HG02588 (cell line): ENCODE data around the gene HBP1.
"Not testable (repeated sequence)": the region's sequence is repeated elsewhere in the genome, so short reads cannot be mapped to it uniquely, and the experiment has no call there.

Experiments used
- ATAC-seq: cut with Tn5 transposase; IDR thresholded peaks from one replicate; pipeline ENCODE4 v1.9.1; 2021; ENCODE audit warnings: mild to moderate bottlenecking, moderate library complexity; ENCODE audit not compliant: unreplicated experiment

The HBP1 gene

DNA sequence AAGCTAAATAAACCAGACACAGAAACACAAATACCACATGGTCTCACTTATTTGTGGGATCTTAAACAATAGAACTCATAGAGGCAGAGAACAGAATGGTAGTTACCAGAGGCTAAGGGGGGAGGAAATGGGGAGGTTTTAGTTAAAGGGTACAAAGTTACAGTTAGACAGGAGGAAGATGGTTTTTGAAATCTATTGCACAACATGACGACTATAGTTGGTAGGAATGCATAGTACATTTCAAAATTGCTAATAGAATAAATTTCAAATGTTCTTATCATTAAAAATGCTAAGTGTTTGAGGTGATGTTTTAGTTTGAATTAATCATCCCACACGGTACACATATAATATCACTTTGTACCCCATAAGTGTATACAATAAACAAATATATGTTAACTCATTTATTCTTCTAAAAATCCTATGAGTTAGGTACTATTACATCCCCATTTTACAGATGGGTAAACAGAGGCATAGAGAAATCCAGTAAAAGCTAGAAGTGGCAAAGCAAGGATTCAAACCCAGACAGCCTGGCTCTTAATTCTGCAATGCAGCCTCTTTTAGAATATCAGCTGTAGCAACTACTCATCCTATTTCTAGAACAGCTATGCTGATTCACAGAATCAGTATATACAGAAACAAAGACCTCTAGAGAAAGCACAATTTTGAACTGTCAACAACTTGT lies 50.9 kb downstream of the HBP1 start:
- ATAC-seq: no peak

DNA sequence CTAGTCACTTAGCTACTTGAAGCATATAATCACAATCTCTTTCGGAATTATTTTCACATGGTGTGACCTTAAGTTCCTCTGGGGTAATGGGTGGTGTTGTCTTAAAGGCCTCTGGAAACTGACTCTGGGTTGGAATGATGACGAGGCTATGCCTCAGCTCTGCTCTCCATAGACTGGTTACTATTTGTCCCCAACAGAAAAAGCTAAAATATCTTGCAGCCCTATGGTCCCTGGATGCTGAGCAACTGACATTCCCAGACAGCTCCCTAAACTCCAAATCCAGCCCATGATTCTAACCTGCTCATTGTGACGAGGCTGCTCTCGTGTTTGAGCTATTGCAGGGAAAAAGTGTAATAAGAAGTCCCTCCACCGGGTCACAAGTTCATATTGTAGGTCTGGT lies 51.6 kb downstream of the HBP1 start:
- no peak for ATAC-seq

- not testable (repeated sequence) for ATAC-seq
Observed at GRCh38 chr7:107220806-107221205, 52.0 kb downstream of the HBP1 start.

DNA sequence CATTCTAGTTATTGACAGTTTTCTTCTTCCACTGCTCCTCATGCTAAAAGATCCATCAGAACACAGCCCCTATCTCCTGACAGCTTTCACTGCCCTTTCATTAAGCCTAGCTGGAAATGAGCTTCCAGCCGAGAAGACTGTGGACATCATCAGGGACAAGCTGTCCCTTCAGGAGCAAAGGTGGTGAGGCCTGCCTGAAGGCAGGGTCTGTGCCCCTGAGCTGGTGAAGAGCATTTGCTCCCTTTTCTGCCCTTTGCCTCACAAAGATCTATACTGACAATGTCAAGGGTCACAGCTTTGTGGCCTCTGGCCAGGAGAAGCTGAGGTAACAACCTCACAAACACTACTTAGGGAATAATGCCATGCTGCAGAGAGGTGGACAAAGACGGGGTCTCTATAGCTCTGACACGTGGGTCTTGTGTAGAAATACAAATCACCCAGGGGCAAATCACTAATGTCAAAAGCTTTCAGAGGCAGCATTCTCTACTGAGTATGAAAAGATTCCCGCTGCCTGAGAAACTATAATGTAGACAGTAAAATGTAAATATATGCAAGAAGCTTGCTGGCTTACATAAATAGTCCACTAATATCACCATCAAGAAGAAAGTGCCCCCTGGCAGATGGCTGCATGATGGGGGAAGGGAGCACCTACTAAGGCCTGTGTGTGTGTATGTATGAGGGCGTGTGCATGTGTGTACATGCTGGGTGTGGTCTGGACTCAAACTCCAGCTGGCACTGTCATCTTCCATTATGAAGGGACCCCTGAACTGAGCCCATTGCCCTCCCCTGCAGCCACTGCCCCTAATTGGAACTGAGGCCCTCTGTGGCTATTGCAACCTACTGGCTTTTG lies 55.8 kb downstream of the HBP1 start:
- ATAC-seq: no peak

GRCh38 chr7:107228291-107228690 lies 59.5 kb downstream of the HBP1 start:
- no peak for ATAC-seq

GRCh38 chr7:107230334-107230733 lies 61.5 kb downstream of the HBP1 start:
- no peak for ATAC-seq

GRCh38 chr7:107232568-107233090 lies 63.8 kb downstream of the HBP1 start:
- no peak for ATAC-seq

GRCh38 chr7:107233174-107233573 lies 64.4 kb downstream of the HBP1 start:
- ATAC-seq: no peak

DNA sequence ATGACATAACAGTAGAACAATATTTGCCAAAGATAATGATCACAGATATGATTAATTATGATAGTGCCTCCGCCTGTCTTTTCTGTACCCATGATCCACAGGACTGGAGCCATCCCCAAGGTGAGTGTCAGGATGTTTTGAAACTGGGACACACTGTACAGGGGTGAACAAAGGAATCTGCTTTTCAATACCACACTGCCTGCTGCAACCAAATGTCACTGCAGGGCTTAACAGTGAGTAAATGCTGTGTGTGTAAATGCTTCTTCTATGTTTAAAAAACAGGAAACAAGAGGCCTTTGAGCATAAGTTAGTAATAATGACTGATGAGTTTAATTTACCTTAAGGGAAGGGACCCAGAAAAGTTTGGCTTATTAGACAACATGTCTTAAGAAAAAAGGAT lies 65.2 kb downstream of the HBP1 start:
- ATAC-seq: no peak

- no peak for ATAC-seq
Observed at GRCh38 chr7:107234436-107234835, 65.6 kb downstream of the HBP1 start.

- no peak for ATAC-seq
Observed at GRCh38 chr7:107236862-107237261, 68.1 kb downstream of the HBP1 start.

- ATAC-seq: no peak
Observed at GRCh38 chr7:107237451-107237850, 68.6 kb downstream of the HBP1 start.

DNA sequence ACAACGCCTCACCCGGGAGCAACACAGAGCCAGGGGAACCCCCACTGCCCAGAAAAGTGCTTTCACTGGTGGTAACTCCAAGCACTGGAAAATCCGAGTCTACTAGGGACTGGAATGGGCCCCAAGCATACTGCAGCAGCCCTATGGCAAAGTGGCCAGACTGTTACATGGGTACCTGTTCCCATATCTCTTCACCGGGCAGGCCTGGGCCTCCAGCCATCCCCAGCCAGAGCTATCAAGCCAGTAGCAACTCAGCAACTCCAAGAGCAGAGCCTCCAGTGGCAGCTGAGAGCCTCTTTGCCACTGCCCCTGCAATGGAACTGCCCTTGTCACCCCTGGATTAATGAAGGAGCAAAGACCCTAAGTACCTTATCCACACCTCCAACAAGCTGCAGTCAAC lies 73.5 kb downstream of the HBP1 start:
- no peak for ATAC-seq

DNA sequence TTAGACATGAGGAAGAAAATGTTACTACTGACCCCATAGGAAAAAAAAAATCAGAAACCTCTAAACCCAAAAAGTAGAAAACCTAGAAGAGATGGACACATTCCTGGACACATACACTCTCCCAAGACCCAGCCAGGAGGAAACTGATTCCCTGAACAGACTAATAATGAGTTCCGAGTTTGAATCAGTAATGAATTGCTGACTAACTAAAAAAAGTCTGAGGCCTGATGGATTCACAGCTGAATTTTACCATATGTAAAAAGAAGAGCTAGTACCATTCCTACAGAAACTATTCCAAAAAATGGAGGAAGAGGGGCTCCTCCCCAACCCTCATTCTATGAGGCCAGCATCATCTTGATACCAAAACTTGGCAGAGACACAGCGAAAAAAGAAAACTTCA lies 75.8 kb downstream of the HBP1 start:
- ATAC-seq: no peak

- not testable (repeated sequence) for ATAC-seq
Observed at GRCh38 chr7:107246836-107247235, 78.0 kb downstream of the HBP1 start.

GRCh38 chr7:107248551-107249316 lies 79.9 kb downstream of the HBP1 start:
- no peak for ATAC-seq

- ATAC-seq: no peak
Observed at GRCh38 chr7:107251963-107252362, 83.2 kb downstream of the HBP1 start.
